Activated effector memory CD4-positive, alpha-beta T cell treated with anti-CD3 and anti-CD28 coated beads, Interleukin-2, amount 50 U/mL, for 16 hours (primary cell): ENCODE results near the gene SLX1A.
"Not testable (repeated sequence)": the region's sequence is repeated elsewhere in the genome, so short reads cannot be mapped to it uniquely, and the experiment has no call there.

Experiments
- DNase-seq: peaks from one replicate; pipeline ENCODE4 v3.0.0-alpha.2; 2020

Gene SLX1A

DNA sequence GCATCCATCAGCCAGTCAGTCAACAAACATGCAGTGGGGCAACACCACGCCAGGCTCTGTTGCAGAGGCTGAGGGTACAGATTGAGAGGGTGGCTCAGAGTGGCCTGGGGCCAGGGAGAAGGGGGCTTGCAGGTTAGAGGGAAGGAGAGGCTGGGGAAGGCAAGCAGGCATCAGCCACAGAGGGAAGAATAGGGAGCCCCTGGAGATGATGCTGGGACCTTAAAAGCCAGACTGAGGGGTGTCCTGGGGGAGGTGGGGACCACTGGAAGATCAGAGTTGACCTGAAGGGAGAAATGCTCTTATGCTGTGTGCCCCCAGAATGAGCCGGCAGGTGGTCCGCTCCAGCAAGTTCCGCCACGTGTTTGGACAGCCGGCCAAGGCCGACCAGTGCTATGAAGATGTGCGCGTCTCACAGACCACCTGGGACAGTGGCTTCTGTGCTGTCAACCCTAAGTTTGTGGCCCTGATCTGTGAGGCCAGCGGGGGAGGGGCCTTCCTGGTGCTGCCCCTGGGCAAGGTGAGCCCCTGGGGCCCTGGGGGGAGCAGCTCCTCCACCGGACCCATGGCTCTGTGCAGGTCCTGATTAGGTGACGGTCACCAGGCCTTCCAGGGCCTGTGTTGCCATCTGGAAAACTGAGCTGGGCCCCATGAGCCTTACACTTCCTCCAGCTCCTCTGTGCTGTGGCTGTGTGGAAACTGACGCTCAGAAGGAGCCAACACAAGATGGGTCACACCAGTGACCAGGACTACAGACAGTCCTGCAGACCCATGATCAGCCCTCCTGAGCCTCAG, 8.6 kb upstream of the SLX1A start:
- no peak for DNase-seq

DNA sequence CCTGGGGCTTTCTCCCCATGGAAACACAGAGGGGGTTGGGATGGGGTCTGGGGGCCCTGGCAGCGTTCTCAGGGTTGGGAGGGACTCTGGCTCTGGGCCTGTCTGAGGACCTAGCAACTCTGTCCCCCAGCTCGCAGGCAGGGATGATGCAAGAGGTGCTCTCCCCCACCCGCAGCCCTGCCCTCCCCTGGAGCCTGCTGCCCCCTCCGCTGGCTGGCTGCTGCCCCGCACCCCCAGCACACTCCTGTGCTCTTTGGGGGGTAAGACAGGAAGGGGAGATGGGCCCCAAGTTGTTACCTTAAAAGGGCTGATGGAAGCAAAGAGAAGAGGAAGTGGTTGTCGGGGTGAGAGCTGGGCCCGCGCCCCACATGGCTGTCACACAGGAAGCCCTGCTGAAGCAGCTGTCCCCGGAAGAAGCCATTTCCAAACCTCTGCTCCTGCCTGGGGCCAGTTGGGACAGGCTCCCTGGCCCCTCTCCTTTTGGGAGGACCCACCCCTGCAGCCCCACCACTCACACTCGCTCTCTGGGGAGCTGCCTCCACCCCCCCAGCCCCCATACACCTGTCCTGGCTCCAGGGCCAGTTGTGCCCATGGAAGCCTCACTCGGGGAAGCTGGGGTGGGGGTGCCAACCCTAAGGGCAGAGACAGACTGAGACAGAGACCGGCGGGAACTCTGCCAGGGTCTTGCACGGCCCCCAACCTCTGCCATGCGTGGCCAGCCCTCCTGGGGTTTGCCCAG, 7.8 kb upstream of the SLX1A start:
- DNase-seq: peak; percentile 92

DNA sequence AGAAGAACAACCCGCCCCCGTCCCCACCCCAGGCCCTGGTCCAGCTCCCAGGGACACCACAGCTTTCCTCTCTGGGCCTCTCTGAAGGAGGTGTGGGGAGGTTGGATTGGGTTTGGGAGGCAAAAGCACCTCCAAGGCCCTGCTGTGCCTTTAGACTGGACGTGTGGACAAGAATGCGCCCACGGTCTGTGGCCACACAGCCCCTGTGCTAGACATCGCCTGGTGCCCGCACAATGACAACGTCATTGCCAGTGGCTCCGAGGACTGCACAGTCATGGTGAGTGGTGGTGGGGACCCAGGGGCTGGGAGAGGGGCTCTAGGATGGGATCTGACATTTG, 7.3 kb upstream of the SLX1A start:
- DNase-seq: no peak

DNA sequence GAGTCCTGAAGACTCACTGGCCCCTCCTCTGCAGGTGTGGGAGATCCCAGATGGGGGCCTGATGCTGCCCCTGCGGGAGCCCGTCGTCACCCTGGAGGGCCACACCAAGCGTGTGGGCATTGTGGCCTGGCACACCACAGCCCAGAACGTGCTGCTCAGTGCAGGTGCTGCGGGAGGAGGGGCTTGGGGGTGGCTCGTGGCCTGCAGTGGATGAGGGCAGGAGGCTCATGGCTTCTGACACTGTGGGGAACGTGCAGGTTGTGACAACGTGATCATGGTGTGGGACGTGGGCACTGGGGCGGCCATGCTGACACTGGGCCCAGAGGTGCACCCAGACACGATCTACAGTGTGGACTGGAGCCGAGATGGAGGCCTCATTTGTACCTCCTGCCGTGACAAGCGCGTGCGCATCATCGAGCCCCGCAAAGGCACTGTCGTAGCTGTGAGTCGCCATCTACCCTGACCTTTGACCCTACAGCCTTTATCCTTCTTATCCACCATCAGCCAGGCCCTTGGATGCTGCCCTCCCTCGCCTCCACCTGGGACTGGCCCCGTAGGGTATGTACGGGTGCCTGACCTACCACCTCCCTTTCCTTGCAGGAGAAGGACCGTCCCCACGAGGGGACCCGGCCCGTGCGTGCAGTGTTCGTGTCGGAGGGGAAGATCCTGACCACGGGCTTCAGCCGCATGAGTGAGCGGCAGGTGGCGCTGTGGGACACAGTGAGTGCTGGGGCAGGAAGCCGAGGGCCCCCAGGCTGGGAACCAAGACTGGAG, 6.7 kb upstream of the SLX1A start:
- DNase-seq: peak; percentile 95

DNA sequence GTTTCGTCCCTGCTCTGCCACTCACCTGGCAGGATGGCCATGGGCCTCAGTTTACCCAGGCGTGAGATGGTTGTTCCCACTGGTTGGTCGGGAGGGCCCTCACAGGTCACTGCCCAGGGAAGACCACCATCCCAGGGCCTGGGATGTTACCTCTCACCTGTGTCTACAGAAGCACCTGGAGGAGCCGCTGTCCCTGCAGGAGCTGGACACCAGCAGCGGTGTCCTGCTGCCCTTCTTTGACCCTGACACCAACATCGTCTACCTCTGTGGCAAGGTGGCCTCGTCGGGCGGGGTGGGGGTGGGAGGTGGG, 6.2 kb upstream of the SLX1A start:
- no peak for DNase-seq

DNA sequence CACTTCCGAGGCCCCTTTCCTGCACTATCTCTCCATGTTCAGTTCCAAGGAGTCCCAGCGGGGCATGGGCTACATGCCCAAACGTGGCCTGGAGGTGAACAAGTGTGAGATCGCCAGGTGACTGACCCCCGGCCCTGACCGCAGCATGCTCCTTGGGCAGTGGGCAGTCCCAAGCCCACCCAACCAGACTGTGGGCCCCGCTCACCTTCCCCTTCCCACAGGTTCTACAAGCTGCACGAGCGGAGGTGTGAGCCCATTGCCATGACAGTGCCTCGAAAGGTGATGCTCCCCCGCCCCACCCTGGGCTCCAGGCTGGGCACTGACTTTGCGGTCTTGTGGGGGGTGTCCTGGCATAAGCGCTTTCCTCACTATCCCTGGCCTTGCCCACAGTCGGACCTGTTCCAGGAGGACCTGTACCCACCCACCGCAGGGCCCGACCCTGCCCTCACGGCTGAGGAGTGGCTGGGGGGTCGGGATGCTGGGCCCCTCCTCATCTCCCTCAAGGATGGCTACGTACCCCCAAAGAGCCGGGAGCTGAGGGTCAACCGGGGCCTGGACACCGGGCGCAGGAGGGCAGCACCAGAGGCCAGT, 5.6 kb upstream of the SLX1A start:
- DNase-seq: peak; percentile 63

DNA sequence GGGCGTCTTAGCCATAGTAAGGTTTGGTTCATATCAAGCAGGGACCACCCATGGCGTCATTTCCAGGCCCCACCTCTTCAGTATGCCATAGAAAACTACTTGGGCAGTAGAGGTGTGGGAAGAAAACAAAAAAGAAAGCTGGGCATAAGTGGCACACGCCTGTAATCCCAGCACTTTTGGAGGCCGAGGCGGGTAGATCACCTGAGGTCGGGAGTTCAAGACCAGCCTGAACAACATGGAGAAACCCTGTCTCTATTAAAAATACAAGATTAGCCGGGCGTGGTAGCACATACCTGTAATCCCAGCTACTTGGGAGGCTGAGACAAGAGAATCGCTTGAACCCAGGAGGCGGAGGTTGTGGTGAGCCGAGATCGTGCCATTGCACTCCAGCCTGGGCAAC, 2.5 kb upstream of the SLX1A start:
- not testable (repeated sequence) for DNase-seq

DNA sequence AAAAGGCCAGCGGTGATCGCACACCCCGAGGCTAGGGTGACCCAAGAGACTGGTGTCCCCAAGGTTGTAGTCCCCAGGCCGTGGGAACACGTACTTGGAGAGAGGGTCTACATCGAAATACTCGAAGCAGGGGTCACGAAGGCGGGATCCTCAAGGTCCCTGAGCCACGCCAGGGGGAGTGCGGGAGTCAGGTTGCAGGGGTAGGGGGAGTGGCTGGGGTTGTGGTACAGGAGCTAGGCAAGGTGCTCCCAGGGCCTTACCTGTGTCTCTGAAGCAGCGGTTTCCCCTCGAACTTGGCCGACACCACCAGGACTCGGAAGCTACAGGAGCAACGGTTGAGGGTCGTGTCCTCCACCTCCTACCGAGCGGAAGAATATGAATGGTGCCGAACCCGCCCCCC, 577 bp upstream of the SLX1A start:
- not testable (repeated sequence) for DNase-seq

DNA sequence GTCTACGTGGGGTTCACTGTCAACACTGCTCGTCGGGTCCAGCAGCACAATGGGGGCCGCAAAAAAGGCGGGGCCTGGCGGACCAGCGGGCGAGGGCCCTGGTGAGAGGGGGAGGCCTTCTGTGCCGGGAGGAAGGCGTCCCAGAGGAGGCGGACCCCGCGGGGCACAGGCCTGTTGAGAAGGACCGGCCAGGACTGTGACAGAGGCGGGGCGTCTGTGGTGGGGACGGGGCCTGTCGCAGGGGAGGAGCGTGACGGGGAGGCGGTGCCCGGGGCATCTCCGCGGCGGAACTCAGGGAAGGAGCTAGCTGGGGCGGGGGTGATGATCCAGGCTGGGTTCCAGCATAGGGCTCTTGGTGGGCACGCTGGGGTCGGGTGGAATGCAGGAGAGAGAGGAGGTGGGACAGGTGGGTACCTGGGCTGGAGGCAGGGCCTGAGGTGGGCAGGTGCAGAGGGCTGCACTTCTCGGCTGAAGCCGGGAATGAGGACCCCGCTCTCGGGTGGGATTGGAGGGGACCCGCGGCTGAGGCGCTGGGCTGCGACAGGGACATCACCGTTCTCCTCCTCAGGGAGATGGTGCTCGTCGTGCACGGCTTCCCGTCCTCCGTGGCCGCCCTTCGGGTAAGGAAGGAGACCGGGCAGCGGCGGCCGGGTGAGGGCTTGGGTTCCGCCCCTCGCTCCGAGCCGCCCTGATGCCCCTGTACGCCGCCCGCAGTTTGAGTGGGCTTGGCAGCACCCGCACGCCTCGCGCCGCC, 674 bp downstream of the SLX1A start:
- DNase-seq: peak; percentile 65

DNA sequence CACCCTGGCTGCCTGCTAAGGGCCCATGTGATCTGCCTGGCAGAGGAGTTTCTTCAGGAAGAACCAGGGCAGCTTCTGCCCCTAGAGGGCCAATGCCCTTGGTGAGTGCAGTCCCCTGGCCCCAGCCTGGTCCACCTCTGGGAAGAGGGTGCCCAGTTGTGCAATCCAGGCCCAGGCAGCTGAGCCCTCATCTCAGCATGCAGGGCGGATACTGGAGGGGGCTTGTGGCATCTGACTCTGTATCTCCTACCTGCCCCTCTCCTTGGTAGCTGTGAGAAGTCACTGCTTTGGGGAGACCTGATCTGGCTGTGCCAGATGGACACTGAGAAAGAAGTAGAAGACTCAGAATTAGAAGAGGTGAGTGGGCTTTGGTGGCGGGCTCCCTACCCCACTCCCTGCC, 3.3 kb downstream of the SLX1A start:
- not testable (repeated sequence) for DNase-seq

DNA sequence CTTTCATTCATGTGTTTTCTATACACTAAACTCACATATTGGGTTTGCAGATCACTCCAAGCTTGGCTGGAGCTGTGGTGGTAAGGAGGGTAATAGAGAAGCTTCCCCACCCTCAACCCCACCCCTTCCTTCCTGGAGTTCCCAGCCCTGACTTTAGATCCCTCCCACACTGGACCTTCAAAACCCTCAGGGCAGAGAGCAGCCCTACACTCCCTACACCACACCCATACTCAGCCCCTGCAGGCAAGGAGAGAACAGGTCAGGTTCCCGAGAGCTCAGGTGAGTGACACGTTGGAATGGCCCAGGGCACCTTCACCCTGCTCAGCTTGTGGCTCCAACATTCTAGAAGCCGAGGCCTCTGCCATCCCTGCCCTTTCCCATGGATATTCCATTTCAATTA, 5.4 kb downstream of the SLX1A start, which contains the start of gene SULT1A3:
TSS of gene SULT1A3 (plus strand) at position 207 of the 400 bp plus-strand sequence. CDS start 1,474 bp downstream, outside the sequence.
- DNase-seq: not testable (repeated sequence)

DNA sequence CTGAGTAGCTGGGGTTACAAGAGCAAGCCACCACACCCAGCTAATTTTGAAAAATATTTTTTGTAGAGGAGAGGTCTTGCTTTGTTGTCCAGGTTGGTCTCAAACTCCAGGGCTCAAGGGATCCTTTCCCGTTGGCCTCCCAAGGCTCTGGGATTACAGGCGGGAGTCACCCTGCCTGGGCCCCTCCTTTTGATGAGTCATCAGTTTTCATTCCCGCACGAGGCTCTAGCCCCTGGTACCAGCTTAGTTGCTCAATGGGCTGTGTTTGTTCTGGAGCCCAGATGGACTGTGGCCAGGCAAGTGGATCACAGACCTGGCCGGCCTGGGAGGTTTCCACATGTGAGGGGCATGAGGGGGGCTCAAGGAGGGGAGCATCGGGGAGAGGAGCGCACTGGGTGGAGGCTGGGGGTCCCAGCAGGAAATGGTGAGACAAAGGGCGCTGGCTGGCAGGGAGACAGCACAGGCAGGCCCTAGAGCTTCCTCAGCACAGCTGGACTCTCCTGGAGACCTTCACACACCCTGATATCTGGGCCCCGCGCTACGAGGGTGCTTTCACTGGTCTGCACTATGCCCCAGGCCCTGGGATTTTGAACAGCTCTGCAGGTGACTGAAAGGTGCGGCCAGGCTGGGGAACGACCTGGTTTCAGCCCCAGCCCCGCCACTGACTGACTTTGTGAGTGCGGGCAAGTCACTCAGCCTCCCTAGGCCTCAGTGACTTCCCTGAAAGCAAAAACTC, 6.1 kb downstream of the SLX1A start:
- not testable (repeated sequence) for DNase-seq

DNA sequence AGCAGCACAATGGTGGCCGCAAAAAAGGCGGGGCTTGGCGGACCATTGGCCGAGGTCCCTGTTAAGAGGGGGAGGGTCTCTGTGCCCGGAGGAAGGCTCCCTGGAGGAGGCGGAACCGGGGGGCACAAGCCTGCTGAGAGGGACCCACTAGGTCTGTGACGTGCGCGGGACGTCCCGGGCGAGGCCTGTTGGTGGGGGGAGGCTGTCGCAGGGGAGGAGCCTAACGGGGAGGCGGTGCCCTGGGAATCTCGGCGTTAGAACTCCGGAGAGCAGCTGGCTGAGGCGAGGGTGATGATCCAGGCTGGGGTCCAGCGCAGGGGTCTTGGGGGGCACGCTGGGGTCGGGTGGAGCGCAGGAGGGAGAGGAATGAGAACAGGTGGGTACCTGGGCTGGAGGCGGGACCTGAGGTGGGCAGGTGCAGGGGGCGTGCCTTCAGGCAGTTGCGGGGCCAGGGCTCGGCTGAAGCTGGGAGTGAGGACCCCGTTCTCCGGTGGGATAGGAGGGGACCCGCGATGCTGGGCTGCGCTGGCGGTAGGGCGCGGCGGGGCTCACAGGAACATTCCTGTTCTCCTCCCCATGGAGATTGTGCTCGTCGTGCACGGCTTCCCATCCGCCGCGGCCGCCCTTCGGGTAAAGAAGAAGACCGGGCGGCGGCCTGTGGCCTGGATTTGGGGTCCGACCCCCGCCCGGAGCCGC, 12.0 kb downstream of the SLX1A start:
- peak; percentile 63 for DNase-seq

DNA sequence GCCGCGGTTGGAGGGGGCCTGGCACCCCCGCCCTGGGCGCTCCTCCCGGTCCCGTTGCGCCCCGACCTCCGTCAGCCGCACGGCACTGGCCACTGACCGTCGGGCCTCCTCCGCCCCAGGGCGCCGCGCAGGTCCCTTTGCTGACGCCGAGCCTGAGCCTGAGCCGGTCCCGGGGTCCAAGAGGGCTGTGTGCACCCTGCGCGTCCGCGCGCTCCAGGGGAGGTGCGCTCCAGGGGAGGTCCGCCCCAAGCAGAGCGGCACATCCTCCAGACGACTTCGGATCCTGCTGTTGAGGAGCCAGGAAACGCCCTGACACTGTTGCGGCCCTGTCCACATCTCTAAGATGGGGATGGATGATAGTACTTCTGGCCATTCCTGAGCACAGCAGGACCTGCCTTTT, 12.6 kb downstream of the SLX1A start:
- DNase-seq: not testable (repeated sequence)

DNA sequence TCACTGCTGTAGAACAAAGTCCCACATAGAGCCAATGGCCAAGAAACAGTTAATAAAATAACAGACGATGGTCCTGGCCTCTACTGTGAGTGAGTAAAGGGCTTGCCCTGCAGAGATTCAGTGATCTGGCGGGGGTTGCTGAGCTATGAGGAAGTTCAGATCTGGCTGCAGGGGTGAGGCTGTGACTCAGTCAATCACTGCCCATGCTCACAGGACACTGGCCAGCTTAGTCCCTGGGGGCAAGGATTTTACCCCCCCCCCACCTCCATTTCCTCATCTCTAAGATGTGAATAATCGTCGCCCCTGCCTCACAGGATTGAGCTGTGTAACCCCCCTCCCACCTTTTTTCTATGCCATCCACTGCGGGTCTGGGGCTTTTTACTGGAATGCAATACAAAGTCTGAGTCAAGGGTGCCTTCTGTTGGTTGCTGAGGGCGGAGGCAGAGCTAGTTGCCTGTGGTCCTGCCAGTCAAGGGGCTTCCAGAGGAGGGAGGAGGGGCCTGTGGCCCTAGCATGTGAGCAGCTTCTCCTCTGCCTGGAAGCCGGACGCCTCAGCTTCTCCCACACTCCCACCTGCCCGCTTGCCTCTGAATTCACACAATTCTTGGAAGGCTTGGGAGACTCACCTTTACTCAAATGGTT, 13.5 kb downstream of the SLX1A start:
- peak; percentile 27 for DNase-seq

DNA sequence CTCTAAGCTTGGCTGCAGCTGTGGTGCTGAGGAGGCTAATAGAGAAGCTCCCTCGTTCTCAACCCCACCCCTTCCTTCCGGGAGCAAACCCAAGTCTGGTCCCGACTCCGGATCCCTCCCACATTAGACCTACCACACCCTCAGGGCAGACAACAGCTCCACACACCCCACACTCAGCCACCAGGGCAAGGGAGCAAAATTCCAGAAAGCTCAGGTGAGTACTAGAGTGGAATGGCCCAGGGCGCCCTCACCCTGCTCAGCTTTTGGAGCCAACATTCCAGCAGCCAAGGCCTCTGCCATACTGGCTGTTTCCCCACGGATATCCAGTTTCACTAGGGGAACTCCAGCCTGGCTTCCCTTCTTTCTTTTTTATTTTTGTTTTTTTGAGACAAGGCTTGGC, 15.4 kb downstream of the SLX1A start:
- DNase-seq: not testable (repeated sequence)

DNA sequence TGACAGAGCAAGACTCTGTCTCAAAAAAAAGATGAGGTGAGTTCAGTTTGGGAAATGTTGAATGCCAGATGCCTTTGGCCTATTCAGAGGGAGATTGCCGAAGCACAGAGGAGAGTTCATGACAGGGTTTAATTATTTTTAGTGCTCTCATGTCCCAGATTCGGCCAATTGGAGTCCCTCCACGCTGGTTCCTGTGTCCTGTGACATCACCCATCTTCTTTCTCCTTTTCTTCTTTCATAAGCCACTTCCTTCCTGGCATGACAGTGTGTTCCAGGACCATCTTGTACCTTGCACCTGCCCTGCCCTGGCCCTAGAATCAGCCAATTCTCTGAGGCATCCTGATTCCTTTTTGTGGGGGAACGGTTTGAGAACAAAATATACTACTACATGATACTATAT, 17.7 kb downstream of the SLX1A start:
- not testable (repeated sequence) for DNase-seq

DNA sequence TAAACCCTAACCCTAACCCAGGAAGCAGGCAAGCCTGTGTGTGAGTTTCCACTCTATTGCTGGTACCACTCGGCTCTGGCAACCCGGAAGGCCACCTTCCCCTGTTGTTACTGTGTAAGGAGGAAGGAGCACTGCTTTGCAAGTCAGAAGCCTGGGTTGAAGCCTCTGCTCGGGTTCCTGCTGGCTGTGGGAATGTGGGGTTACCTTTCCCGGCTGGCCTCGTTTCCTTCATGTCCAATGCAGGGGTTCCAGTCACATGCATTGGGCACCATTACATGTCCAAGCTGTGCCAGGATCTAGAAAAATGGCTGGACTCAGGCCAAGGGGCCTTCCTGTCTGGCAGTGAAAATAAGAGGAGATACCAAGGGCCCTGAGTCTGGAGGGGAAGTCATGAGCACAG, 23.4 kb downstream of the SLX1A start:
- DNase-seq: peak; percentile 21
